GM21390 (cell line): Measurements from ENCODE around the gene OPRL1.
"Not testable (repeated sequence)": the region's sequence is repeated elsewhere in the genome, so short reads cannot be mapped to it uniquely, and the experiment has no call there.

Experiments used
- ATAC-seq: cut with Tn5 transposase; IDR thresholded peaks from one replicate; pipeline ENCODE4 v1.9.1; 2021; ENCODE audit not compliant: unreplicated experiment

The OPRL1 gene

GRCh38 chr20:64083378-64083803, 3.5 kb downstream of the OPRL1 start:
- ATAC-seq, result no peak

- ATAC-seq, result no peak
These were observed 4.2 kb downstream of the OPRL1 start, which contains the start of gene LKAAEAR1 for GRCh38 chr20:64083804-64084684. LKAAEAR1 (minus strand) TSS chr20:64084398; CDS start chr20:64084219, 179 bp downstream.

GRCh38 chr20:64084685-64085152, 4.8 kb downstream of the OPRL1 start:
- ATAC-seq, result no peak

- no peak for ATAC-seq
These were observed 6.9 kb downstream of the OPRL1 start for GRCh38 chr20:64086801-64087200.

- not testable (repeated sequence) for ATAC-seq
These were observed 7.4 kb downstream of the OPRL1 start for GRCh38 chr20:64087226-64087825.

GRCh38 chr20:64088586-64088985, 8.7 kb downstream of the OPRL1 start:
- not testable (repeated sequence) for ATAC-seq

GRCh38 chr20:64090165-64090564, 10.3 kb downstream of the OPRL1 start:
- no peak for ATAC-seq

GRCh38 chr20:64091340-64091739, 11.5 kb downstream of the OPRL1 start:
- ATAC-seq, result no peak

GRCh38 chr20:64091770-64092169, 11.9 kb downstream of the OPRL1 start:
- ATAC-seq, result no peak

- no peak for ATAC-seq
These were observed 12.6 kb downstream of the OPRL1 start for GRCh38 chr20:64092258-64093012.

- ATAC-seq, result no peak
These were observed 13.2 kb downstream of the OPRL1 start for GRCh38 chr20:64093013-64093503.

- ATAC-seq, result no peak
These were observed 15.6 kb downstream of the OPRL1 start for GRCh38 chr20:64095455-64095854.

GRCh38 chr20:64095927-64096326, 16.0 kb downstream of the OPRL1 start:
- no peak for ATAC-seq

GRCh38 chr20:64096535-64096934, 16.7 kb downstream of the OPRL1 start:
- ATAC-seq, result no peak

GRCh38 chr20:64098471-64099013, 18.7 kb downstream of the OPRL1 start:
- ATAC-seq, result no peak

- no peak for ATAC-seq
These were observed 19.4 kb downstream of the OPRL1 start for GRCh38 chr20:64099086-64099786.

GRCh38 chr20:64099880-64100565, 20.1 kb downstream of the OPRL1 start:
- no peak for ATAC-seq

- ATAC-seq, result no peak
These were observed 20.6 kb downstream of the OPRL1 start for GRCh38 chr20:64100566-64100888.

- no peak for ATAC-seq
These were observed 21.2 kb downstream of the OPRL1 start for GRCh38 chr20:64100946-64101688.
